Bone marrow (tissue), 2 donors: Measurements from ENCODE around the gene ACTR3C.
"Not testable (repeated sequence)": the region's sequence is repeated elsewhere in the genome, so short reads cannot be mapped to it uniquely, and the experiment has no call there.

Source experiments
- DNase-seq, 2 donors: peaks; one replicate each; lab custom pipeline; 2025; lab: John Stamatoyannopoulos, UW

The ACTR3C gene

DNA sequence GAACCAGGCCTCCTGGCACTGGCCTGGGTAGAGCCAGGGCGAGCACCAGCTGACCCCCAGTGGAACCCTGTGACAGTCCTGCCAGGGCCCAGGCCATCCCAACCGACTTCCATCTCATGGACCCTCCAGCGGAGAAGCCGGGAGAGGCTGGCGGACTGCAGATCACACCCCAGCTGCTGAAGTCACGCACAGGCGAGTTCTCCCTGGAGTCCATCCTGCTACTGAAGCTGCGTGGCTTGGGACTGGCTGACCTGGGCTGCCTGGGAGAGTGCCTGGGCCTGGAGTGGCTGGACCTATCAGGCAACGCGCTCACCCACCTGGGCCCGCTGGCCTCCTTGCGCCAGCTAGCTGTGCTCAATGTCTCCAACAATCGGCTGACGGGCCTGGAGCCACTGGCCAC is 13.4 kb upstream of the ACTR3C start:
- no peak for DNase-seq

DNA sequence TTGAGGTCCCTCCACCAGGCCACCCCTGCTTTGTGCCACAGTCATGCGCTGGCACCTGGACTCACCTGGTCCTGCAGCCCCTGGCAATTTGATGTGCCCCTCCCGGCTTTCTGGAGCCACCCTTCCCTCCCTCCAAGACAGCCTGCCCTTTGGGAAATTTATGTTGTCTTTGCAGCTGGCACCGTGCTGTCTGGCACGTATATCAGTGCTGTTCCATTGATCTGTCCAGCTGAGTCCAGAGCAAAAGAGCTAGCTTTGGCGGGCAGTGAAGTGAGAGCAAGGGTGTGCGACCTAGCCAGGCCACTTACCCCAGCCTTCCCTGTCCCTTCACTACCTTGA is 12.4 kb upstream of the ACTR3C start:
- DNase-seq, result no peak

DNA sequence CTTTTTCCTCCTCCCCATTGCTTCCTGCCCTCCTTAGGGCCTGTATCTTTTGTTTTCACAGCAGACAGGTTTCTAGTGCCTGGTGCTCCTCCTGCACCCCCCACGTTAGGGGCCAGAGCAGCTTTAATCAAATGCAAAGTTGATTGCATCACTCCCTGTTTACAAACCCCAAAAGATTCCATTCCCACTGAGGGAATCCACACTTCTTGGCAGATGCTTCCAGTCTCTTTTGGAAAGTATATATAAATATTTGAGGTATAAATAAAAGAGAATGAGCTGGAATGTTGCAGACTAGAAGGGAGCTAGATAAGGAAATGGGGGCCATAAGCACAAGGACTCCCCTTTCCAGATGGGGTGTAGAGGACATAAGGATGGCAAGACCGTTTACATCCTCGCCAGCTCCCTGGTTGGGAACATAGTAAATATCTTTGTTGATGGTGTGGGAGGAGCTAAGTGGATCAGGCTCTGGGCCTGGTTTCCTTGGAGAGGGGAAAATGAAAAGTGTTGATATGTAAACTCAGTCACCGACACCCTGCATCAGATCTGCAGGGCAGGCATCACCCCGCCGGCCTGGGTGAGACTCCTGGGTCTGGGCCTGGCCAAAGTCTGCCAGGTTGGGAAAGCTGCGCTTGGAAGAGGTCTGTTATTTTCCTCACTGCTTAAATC is 11.9 kb upstream of the ACTR3C start:
- no peak for DNase-seq

DNA sequence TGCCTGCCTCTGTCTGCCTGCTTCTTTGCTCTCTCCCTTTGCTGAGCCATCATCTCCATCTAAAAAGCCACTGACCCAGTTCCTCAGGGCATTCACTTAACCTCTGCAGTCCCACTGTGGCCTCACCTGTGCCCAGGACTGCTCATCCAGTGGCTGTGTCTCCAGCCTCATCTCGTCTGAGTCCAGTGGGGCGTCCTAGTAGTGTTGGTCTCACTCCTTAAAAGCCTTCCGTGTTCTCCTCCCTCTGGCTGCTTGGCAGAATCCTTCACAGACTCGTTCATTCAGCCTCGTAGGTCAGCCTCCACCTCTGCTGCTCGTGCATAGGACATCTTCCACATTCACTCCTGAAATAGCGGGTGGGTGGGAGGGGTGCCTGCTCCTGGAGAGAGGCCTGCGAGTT is 10.8 kb upstream of the ACTR3C start:
- no peak for DNase-seq

DNA sequence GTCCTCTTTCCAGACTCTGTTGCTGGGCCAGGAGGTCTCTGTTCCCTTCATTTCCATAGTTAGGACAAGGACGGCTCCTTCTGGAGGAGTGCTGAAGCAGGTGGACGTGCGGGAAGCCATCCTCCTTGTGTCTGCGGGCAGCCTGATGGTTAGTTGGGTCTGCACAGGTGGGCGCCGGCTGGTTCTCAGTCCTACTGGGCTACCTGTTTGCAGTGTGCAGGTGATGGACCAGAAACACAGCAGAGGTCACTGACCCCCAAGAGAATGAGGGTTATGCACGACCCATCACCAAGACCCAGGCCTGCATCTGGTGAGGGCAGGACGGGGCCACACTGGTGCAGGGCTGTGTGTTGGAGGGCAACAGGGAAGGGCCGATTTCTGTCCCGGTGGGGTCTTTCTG is 10.3 kb upstream of the ACTR3C start:
- DNase-seq, result no peak

DNA sequence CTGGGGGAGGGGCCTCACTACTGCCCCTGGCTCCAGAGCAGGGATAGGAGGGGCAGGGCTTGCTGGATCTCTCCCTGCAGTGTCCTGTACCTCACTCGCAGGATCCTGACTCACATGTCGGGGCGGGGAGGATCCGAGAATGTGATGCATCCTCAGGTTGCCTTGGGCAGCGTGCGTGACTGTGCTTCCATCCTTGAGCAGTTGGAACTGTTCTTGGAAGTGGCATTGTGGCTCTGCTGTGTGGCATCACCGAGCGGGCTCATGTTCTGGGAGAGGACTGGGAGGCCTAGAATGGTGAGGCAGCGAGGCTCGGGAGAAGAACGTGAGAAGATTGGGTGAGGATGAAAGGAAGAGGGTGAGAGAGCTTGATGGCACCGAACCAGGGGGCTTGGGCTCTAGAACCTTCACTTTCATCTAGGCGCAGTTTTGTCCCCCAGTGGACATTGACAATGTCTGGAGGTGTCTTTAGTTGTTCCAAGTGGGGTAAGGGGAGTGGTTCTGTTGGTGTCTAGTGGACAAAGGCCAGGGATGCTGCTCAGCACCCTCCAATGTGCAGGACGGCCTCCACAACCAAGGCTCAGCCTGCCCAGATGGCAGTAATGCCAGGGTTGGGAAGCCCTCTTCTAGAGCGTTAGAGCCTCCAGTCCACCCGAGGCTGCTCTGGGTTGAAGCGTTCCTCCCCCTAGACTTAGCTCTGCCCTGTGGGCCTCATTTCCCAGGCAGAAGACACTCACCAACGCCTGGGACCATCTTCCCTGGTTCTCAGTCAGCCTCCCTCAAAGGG is 9.7 kb upstream of the ACTR3C start:
- DNase-seq, result no peak

DNA sequence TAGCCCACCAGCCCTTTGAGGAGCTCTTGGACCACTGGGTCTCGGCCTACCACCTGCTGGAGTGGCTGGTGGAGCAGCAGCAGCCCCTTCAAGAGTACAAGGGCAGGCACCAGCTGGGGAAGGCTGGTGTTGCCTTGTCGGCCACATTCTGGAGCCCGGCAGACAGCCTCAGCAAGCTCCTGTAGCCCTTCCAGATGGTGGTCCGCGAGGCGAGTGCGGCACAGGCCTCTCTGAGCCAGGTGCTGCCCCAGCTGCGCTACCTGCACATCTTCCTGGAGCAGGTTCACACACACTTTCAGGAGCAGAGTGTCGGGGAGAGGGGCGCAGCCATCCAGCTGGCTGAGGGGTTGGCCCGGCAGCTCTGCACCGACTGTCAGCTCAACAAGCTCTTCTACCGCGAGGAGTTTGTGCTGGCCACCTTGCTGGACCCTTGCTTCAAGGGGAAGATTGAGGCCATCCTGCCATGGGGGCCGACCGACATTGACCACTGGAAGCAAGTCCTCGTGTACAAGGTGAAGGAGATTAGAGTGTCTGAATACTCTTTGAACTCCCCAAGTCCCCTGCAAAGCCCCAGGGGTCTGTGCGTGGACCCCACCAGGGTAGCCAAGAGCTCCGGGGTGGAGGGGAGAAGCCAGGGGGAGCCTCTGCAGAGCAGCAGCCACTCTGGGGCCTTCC is 7.0 kb upstream of the ACTR3C start:
- DNase-seq, result no peak

DNA sequence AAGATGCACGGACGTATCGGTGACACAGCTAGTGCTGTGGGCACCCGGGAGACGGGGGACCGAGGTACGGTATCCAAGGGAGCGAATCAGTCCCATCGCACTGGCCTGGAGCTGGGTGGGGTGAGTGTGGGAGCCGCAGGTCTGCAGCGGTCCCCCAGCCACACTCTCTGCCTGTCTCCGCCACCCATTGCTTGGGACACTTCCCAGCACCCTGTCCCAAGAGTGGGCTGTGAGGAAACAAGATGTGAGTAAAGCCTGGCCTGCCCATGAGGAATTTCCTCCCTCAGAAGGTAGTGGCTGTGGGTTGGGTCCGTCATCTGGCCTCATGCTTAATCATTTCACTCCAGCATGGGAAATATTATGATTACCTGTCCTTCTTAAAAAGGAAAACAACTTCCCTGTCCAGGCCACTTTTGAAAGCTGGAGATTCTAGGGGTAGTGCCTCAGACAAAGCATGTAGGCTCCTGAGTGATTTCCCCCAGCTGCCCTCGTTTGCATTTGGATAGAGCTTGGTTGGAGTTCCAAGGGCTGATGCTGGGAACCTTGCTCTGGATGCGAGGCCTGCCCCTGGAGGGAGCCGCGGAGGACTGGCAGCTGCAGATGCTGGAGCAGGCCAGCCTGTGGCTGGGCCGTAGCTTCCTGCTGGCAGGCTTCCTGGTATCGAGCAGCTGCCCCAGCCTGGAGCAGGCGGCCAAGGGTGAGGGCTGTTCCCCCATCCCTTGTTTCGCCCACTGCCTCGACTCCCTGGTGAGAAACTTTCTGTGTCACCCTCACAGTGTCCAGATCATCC is 6.2 kb upstream of the ACTR3C start:
- no peak for DNase-seq

DNA sequence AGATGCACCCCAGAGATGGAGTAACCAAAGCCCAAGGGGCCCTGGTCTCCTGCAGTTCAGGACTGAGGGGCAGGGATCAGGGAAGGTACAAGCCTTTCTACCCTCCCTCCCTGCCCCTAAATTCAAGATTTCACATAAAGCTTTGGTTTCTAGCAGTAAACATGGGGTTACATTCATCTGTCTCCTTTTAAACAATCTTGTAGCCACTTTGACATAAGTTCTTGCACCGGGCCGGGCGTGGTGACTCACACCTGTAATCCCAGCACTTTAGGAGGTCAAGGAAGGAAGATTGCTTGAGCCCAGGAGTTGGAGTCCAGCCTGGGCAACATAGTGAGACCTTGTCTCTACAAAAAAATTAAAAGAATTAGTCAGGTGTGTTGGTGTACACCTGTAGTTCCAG is 4.0 kb upstream of the ACTR3C start:
- no peak for DNase-seq

DNA sequence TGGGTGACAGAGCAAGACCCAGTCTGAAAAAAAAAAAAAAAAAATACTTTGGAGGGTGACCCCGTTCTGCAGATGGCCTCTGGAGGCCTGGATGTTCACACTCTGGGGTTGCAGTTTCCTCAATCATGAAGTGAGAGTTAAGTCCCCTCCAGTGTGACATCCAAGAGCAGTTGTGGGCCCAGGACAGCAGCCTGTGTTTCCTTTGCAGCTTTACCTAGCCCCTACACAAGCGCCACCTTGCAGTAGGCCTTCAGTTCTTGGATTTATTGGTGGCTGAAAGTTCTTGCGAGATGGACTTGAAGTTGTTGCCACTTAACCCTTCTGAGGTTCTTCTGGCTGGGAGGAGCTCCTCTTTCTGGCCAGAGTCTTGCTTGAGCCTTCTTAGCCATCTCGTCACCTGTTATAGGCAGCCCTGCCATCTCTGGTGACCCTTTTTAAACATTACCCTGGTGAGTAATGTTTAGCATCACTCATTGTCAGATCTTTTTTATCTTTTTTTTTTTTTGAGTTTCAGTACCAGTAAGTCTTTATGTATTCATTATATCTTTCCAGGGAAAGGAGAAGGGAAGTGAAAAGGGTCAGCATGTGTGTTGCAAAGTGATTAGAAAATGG is 3.4 kb upstream of the ACTR3C start:
- no peak for DNase-seq

DNA sequence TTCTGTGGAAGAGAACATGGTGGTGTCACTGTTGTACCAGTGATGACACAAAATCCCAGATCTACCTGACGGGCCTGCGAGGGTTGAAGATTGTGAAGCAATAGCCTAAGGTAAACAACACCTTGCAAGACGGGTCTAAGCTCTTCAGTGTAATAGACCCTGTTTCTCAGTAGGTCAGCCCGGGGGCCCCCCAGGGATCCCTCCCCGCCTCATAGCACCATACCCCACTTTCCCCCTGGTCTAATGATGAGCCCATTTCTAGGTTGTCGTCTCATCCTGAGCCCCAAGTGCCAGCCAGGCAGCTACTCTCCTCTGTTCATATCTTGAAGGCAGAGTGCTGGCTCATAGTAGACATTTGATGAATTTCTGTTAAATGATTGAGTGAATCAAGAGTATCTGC is 2.6 kb upstream of the ACTR3C start:
- no peak for DNase-seq

DNA sequence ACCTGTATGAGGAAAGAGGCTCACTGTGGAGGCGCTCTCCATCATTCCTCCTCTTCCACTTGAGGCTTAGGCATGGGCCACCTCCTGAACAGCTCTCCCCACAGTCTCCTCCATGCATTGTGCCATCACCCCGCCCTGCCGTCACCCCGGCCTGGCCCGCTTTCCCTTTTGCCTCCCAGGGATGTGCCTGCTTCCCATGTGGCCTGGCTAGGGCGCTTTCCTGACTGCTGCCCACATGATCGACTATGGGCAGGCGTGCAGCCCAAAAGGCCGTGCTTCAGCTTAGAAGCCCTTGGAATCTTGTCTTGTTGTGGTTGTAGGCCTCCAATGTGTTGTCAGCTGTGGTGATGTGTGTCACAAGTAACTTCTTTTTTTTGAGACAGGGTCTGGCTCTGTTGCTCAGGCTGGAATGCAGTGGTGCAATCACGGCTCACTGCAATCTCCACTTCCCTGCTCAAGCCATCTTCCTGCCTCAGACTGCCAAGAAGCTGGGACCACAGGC is 1.8 kb upstream of the ACTR3C start:
- no peak for DNase-seq

DNA sequence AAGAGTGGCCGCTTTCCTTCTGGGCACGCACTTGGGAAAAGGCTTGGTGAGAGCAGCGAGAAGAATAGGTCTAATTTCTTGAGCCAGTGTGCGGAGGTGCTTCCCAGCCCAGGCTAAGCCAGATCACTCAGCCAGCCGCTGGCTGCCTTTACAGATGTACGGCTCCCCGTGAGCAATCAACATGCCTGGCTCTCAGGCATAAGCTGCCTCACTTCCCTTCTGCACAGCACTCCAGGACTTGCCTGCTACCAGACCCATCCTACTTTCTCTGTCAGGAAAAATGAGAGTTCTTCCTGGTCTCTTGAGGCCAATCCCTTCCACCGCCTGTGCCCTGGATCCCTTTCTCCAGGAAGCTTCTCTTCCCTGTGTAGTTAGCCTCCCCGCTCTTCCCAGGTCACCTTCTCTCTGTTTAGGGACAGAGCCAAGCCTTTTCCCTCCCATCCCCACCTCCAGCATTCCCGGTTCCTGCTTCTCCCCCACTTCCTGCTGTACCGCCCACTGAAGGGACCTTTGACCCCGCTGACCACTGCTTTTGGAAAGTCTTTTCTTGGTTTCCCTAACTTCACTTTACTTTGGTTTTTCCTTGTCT is 1.1 kb upstream of the ACTR3C start:
- no peak for DNase-seq

DNA sequence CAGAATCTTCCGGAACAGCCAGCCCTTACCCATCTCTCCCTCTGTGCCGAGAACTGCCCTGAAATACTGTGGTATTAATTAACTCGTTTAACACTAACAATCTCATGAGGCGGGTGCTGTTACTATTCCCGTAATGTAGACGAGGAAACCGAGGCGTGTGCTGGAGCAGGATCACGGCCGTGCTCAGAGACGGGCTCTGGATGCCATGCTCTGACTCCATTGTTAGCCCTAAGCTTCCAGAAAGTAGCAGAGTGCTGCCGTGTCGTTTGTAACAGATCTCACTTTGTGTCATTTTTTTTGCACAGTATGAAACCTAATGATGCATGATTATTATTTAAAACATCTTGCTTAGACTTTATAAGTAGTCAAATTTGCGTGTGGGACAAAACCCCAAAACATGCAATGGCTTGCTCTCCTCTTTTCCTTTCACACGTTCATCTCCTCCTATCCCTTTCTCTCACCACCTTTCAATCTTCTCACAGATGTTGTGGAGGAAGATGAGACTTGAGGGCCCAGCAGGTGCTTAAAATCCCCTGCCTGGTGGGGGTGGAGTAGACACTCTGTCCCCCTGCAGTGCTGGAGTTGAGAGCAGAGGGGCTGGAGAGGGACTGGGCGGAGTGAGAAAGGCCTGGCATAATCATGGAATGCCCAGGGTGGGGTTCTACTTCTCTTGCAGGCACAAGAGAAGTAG is 482 bp upstream of the ACTR3C start:
- peak in 1 of 2 donors; percentile 11 for DNase-seq

DNA sequence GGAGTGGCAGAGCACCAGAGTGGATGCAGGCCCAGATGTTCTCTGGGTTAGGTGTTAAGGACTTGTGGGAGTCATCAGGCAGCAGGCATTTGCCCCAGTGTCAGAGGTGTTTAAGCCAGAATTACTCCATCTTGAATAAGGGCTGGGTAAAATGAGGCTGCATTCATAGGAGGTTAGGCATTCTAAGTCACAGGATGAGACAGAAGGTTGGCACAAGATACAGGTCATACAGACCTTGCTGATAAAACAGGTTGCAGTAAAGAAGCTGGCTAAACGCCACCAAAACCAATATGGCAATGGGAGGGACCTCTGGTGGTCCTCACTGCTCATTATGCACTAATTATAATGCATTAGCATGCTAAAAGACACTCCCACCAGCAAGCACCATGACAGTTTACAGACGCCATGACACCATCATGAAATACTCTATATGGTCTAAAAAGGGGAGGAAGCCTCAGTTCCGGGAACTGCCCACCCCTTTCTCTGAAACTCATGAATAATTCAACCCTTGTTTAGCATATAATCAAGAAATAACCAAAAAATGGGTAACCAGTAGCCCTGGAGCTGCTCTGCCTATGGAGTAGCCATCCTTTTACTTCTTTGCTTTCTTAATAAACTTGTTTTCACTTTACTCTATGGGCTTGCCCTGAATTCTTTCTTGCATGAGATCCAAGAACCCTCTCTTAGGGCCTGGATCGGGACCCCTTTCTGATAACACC is 1.1 kb downstream of the ACTR3C start:
- peak in 1 of 2 donors; percentile 2 for DNase-seq

DNA sequence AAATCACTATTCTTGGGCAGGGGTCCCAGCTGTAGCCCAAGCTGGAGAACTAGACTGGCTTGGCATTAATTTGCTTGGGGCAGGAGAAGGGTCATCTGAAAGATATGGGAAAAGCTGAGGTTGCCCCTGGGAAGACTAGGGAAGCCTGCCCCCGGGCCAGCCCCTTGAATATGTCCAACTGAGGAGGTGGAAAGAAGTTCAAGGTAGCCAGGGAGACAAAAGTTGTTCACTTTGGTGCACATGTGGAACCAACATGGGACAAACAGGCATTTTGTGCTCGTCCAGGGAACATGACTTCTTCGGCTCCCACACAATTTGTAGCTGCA is 1.6 kb downstream of the ACTR3C start:
- no peak for DNase-seq

DNA sequence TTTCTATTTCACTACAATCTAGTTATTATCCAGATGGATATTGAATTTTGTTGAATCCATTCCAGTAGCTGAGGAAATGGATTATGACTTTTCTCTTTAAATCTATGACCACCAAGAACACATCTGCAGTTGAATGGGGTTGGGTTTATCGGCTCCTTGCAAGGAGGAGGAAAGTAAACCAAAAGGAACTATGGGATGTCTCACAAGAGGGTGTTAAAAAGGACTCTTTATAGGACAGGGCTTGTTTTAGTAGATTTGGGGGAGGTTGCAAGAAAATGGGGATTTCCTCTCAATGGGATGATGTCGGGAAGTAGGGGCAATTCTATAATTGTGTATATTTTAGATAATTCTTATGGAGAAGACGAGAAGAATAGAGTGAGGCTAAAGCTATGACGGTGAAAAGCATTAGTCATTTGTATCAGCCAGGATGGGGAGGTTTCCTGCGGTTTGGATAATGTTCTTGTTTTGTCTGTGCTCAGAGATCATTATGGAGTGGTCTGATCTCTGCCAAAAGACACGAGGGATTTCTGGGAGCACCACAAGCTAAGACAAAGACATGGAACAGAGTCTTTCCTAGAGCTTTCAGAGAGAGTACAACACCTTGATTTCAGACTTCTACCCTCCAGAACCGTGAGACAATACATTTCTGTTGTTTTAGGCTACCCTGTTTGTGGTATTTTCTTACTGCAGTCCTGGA is 5.4 kb downstream of the ACTR3C start:
- no peak for DNase-seq

DNA sequence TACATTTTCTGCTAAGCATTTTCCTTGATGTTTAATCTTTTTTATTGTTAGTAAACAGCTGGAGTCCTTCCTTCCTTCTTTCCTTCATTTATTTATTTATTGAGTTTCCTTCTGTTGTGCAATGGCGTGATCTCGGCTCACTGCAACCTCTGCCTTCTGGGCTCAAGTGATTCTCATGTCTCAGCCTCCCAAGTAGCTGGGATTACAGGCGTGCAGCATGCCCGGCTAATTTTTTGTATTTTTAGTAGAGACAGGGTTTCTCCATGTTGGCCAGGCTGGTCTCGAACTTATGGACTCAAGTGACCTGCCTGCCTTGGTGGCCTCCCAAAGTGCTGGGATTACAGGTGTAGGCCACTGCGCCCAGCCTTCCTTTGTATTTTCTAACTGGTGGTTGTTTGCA is 6.4 kb downstream of the ACTR3C start:
- DNase-seq, result not testable (repeated sequence)

DNA sequence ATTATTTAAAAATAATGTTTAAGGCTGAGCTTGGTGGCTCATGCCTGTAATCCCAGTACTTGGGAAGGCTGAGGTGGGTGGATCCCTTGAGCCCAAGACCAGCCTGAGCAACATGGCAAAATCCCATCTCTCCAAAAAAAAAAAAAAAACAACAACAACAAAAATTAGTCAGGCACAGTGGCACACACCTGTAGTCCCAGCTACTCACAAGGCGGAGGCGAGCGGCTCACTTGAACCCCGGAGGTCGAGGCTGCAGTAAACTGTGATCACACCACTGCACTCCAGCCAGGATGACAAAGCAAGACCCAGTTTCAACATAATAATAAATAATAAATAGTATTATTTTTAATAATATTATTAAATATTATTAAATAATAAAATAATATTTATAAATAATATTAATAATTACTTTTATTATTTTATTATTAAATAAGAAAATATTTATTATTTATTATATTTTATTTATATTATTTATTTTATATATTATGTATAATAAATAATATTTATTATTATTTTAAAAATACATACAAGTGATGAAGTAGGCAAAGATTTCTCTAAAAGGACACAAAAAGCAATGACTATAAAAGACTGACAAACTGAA is 8.6 kb downstream of the ACTR3C start:
- DNase-seq, result no peak
